Measurements from ENCODE around the gene AZU1. TPM values are rescaled to one million over a fixed set of nuclear protein-coding genes. Genes with fewer than 3 reads are reported as not detected.
A peak's percentile ranks its signal among the peaks of the same experiment; 100 is the strongest.

AZU1 gene
- polyA plus RNA-seq, 3 donors, result 2.7 to 5.7 (median 4.3) TPM

- peaks cover 0 to 18% of the 10 kb centered on the region in 2 donors for H3K27me3 ChIP-seq (ENCODE audit: control insufficient read depth in 2 of 2, insufficient read depth in 2 of 2, low read length in 2 of 2)
Measured at GRCh38 chr19:852136-853013, 24.7 kb downstream of the AZU1 start, which contains the start of gene ELANE. ELANE (plus strand) TSS chr19:852303; CDS start chr19:852329, 26 bp downstream.

More at GRCh38 chr19:852136-853013, 24.7 kb downstream of the AZU1 start, which contains the start of gene ELANE:
- Histone ChIP-seq H3K4me1 (ENCODE audit: control insufficient read depth in 1 of 2, insufficient read depth in 2 of 2, low read length in 2 of 2) (peaks cover 38 to 51% of the 10 kb centered on the region in 2 donors), H3K36me3 (replicated peaks in 1 of 2; ENCODE audit: control insufficient read depth in 1 of 2, insufficient read depth in 2 of 2, low read length in 2 of 2) (no peaks in the 10 kb centered on the region), H3K9ac (ENCODE audit: insufficient read depth, low read length, poor library complexity, severe bottlenecking) (peak within 1 kb of the TSS; percentile 27), H4K20me1 (ENCODE audit: insufficient read depth, low read length) (no peaks in the 10 kb centered on the region), H2AFZ (ENCODE audit: insufficient read depth, low read depth, low read length, poor library complexity, severe bottlenecking) (peak within 1 kb of the TSS; percentile 67), H3K4me3 (replicated peaks in 1 of 3; ENCODE audit: low read depth in 2 of 3, low read length in 3 of 3) (peak within 1 kb of the TSS; percentile 18 to 68 (median 24)), H3K27ac (ENCODE audit: low read depth in 1 of 2, low read length in 2 of 2) (no peak within 1 kb of the TSS), H3K4me2 (replicated peaks; ENCODE audit: extremely low read depth, low read length, poor library complexity, severe bottlenecking) (peak within 1 kb of the TSS; percentile 75), H3K9me3 (replicated peaks in 1 of 2; ENCODE audit: control insufficient read depth in 1 of 2, insufficient read depth in 1 of 2, low read length in 2 of 2) (no peaks in the 10 kb centered on the region), H3K79me2 (ENCODE audit: insufficient read depth, low read length) (peaks cover 22% of the 10 kb centered on the region)
- Mint-ChIP-seq H3K36me3 (no peaks in the 10 kb centered on the region), H3K27me3 (ENCODE audit: low read depth in 3 of 3) (peaks cover 14 to 28% (median 16%) of the 10 kb centered on the region in 3 donors), H3K27ac (no peak within 1 kb of the TSS), H3K4me1 (peaks cover 34% of the 10 kb centered on the region), H3K4me3 (peak within 1 kb of the TSS; percentile 61 to 84), H3K9me3 (peaks cover 0 to 2% (median 0%) of the 10 kb centered on the region in 7 donors)
- TF ChIP-seq CTCF (IDR thresholded peaks at IDR 0.05), result no peak
- WGBS (ENCODE audit: insufficient coverage), result 15% methylated on average over 39 of the region's 55 CpGs
- DNase-seq, result peak in 1 of 3 donors; percentile 43
- intact Hi-C loops (cut with micrococcal nuclease), result loop anchor here (5.0 kb wide), 2 partner anchors 35 to 80 kb away; no protein-coding TSS in a partner anchor
